Daoy (cell line): ENCODE results near the gene CLDN5. TPM values are rescaled to one million over a fixed set of nuclear protein-coding genes. Genes with fewer than 3 reads are reported as not detected.

ENCODE experiments used
- DNase-seq: peaks from one replicate; pipeline ENCODE4 v3.0.0-alpha.2; 2015; ENCODE audit warnings: low read depth
- total RNA-seq: library from RNA; depleted of rRNA; stranded (reverse); fragments of >200 nt; shearing (Covaris generic); gene quantifications from 2 replicates; pipeline ENCODE4 v1.2.3, GENCODE V29; 2014; rRNA removed

CLDN5 gene
- total RNA-seq, 1 experiment from 2014 or later = 0.11 TPM

DNA sequence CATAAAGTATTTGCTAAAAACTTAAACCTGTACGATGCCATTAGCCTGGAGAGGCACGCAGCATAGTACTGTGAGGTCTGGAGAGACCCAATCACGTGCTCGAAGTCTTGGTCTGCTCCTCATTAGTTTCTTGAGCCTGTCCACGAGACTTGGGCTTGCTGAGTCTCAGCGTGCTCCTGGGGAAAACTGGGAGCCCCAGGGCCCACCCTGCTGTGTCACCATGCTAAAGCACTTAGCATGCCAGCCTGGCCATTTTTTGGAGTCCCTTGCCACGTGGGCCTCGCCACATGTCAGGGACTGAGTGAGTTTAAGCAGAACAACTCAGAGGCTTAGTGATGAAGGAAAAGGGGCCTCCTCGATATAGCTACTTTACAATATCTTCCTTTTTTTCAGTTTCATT, 41.9 kb downstream of the CLDN5 start:
- DNase-seq = no peak

GRCh38 chr22:19480789-19481188, 43.4 kb downstream of the CLDN5 start:
- DNase-seq = no peak

DNA sequence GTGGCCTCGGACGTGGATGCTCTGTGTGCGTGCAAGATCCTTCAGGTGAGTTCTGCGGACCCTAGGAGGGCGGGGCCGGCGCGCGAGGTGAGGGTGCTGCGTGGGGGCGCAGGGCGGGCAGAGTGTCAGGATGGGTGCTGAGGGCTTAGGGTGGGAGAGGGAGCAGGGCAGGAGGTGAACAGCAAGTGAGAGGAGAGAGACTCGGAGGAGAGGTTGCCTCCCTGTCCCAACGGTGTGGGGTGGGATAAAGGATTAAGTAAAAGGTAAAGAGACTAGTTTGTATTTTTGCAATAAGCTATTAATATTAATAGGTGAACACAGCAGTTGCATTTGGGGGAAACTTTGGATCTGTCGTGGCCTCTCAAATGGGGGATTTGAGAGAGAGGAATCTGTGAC, 44.0 kb downstream of the CLDN5 start:
- no peak for DNase-seq

DNA sequence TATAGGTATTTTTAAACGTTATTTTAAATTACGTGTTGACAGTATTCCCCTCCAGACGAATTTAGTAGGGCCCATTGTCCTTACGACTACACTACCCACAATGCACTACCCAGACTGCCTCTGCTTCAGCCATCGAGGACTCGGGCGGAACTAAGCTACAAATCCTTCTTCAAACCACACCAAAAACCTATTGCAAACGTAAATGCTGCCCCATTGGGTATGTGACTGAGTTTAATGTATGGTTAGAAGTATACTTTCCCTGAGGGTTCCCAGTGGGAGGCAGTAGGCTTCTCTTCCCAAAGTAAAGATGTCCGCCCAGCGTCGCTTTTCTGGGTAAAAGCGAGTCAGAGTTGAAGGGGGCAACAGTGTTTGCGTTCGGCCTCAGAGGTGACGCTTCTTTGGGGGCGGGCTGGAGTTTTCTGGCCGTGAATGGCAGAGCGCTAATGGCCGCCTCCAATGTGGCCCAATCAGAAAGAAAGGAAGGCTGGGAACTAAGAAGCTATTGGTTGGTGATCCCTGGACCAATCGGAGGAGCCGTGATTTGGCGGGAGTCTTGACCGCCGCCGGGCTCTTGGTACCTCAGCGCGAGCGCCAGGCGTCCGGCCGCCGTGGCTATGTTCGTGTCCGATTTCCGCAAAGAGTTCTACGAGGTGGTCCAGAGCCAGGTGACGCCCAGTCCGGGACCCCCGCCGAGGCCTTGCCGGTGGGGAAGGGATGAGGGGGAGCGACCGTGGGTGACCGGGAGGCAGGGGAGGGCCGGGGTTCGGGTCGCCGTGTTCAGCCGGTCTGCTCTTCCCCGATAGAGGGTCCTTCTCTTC, 44.6 kb downstream of the CLDN5 start, which contains the start of gene CDC45:
Gene CDC45, plus strand, starts transcription at position 566 of the 818 bp plus-strand sequence. Its CDS starts 49 bp downstream, at position 615.
- peak; percentile 98 for DNase-seq

GRCh38 chr22:19478901-19479354, 45.3 kb downstream of the CLDN5 start, which contains the start of gene UFD1:
UFD1 (minus strand) TSS chr22:19479193; CDS start chr22:19479085, 108 bp downstream.
- peak; percentile 84 for DNase-seq

DNA sequence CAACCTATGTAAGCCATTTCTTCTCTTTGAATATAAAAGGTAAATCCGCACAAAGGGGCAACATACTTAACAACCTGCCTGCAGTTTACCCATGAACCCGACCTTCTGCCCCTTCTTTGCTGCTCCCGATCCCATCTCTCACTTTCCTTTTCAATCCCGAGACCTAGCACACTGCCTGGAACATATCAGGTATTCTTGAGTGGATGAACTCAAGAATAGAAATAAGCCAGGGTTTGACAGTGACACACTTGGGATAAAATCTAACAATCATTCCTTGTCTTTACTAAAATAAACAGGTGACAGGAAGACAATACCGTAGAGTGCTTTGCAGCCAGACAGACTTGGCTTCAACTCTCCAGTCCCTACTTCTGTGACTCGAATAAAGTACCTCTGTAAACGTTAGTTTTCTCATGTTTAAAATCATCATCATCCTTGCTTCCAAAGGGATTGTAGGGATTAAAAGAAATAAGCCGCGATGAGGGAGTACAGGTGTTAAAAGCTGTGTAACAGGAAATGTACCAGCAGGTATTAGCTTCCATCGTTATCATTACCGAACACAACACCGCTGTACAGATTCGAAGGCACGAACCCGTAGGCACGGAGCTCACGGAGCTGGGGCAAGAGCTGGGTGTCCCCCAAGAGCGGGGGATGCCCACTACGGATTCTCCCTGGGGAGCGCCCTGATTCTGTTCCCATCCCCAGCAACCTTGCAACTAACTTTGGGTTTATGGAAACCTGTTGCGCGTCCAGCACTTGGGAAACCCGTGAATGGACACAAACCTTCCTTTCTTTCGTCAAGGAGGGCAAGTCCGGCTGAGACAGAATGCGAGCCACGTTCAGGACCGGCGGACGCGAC, 45.9 kb downstream of the CLDN5 start:
- no peak for DNase-seq

DNA sequence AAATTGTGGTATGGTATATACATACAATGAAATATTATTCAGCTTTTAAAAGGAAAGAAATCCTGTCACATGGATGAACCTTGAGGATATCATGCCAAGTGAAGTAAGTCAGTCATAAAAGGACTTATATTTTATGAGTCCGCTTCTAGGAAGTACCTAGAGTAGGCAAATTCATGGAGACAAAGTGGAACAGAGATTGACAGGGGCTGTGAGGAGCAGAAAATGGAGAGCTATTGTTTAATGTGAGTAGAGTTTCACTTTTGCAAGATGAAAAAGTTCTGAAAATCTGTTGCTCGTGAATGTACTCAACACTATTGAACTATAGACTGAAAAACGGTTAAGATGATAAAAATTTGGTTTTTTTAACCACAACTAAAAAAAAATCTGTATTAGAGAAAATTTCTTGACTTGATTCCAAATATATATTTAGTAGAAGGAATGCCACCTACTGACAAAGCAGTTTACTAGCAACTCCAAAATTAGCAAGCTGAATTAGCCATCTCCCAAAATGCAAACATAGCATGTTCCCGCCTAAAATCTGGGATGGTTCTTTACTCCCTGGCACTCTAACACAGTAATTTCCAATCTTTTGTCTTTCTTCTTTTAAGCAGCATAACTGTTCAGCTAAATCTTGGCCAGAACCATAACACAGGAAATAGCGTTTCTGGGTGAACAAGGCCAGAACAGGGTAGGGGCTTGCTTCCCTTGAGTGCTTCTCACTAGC, 46.7 kb downstream of the CLDN5 start:
- DNase-seq = no peak

- no peak for DNase-seq
Measured at GRCh38 chr22:19476023-19476422, 48.2 kb downstream of the CLDN5 start.

GRCh38 chr22:19473578-19473977, 50.6 kb downstream of the CLDN5 start:
- DNase-seq = no peak

Other genes starting within 250 kb of the CLDN5 start
- 1.7 and 3.2 TPM in 2 replicates for gene CLTCL1, start 232.7 kb downstream of the CLDN5 start, total RNA-seq
- gene HIRA, start 92.7 kb downstream of the CLDN5 start, total RNA-seq = 14.7 and 16.6 TPM in 2 replicates
- 46.2 and 60.5 TPM in 2 replicates for gene MRPL40, start 91.9 kb downstream of the CLDN5 start, total RNA-seq
- gene C22orf39, start 76.7 kb downstream of the CLDN5 start, total RNA-seq = 22.3 and 28.8 TPM in 2 replicates
- gene UFD1, start 45.2 kb downstream of the CLDN5 start, total RNA-seq = 144 and 159 TPM in 2 replicates
- gene CDC45, start 44.5 kb downstream of the CLDN5 start, total RNA-seq = 49.5 and 51.4 TPM in 2 replicates
- gene SEPTIN5, start 190.1 kb upstream of the CLDN5 start, total RNA-seq = 6.1 and 7.8 TPM in 2 replicates
- 6.2 and 7.9 TPM in 2 replicates for gene GP1BB, start 199.1 kb upstream of the CLDN5 start, total RNA-seq
- 1.1 and 1.6 TPM in 2 replicates for gene TBX1, start 236.4 kb upstream of the CLDN5 start, total RNA-seq